GM18520 (cell line): ENCODE data around the gene SLC22A14.
"Not testable (repeated sequence)": the region's sequence is repeated elsewhere in the genome, so short reads cannot be mapped to it uniquely, and the experiment has no call there.

Experiments
- ATAC-seq: cut with Tn5 transposase; IDR thresholded peaks from one replicate; pipeline ENCODE4 v1.9.1; 2021; ENCODE audit not compliant: unreplicated experiment

SLC22A14 gene, protein sequence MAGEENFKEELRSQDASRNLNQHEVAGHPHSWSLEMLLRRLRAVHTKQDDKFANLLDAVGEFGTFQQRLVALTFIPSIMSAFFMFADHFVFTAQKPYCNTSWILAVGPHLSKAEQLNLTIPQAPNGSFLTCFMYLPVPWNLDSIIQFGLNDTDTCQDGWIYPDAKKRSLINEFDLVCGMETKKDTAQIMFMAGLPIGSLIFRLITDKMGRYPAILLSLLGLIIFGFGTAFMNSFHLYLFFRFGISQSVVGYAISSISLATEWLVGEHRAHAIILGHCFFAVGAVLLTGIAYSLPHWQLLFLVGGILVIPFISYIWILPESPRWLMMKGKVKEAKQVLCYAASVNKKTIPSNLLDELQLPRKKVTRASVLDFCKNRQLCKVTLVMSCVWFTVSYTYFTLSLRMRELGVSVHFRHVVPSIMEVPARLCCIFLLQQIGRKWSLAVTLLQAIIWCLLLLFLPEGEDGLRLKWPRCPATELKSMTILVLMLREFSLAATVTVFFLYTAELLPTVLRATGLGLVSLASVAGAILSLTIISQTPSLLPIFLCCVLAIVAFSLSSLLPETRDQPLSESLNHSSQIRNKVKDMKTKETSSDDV

DNA sequence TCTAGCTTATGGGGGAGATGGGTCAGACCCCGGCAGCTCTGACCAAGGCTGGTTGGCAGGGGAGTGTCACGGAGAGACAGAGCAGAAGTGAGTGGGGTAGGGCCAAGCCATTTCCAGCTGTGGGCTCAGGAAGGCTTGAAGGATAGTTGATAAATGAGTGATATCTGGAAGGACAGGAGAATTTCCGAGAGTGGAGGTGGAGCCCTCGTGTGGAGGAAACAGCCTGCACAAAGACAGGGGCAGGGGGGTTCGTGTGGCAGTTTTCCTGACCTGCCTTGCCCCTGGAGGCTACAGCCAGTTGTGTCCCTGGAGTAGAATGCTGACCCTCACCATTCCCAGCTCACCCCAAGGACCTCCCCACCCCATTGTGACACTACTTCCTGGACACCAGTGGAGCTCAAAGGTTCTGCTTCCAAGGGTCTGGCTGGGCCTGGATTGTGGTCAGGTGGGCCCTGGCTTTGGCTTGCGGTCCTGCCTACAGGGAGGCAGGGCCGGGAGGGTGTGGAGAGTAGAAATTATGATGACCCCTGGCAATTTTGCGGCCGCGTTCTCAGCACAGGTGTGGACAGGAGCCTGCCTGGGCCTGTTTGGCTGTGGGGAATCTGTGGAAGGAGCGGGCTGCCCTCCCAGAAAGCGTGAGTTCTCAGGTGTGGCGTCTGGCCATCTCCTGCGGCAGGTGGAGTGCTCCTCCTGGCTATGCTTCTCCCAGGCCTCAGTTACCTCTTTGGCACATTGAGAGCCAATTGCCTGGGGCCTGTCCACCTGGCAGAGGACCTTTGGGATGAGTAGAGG lies at the start of gene SLC22A14:
TSS of gene SLC22A14 (plus strand) at position 400 of the 792 bp plus-strand sequence. CDS start 23,733 bp downstream, outside the sequence.
- ATAC-seq, result no peak

DNA sequence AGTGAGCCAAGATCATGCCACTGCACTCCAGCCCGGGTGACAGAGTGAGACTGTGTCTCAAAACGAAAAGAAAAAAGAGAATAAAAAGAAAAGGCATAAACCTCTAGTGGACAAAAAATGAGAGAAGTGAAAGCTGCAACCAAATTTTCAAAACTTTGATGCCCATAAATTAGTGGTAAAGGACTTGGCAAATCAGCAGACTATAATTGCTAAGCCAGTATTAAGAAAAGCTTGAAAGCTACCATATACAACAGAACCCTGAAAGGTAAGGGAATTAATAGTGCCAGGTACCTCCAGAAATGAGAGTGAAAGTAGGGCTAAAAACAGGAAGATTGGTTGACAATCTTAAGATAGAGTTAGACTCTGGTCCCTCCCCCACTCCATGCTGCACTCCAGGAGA lies 49.4 kb upstream of the SLC22A14 start:
- ATAC-seq, result no peak

DNA sequence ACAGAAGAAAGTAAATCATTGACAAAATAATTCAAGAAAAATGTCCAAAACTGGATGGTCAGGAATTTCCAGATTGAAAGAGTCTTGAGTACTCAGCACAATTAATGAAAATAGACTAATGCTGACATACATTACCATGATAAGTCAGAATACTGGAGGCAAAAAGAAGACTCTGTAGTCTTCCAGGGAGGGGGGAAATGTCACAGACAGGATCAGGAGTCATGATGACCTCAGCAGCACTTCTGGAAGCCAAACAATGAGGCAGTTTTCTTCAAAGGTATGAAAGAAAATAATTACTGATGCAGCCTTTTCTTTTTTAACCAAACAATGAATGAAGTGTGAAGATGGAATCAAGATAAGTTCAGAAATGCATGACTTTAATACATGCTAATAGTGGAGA lies 46.6 kb upstream of the SLC22A14 start:
- ATAC-seq, result no peak

DNA sequence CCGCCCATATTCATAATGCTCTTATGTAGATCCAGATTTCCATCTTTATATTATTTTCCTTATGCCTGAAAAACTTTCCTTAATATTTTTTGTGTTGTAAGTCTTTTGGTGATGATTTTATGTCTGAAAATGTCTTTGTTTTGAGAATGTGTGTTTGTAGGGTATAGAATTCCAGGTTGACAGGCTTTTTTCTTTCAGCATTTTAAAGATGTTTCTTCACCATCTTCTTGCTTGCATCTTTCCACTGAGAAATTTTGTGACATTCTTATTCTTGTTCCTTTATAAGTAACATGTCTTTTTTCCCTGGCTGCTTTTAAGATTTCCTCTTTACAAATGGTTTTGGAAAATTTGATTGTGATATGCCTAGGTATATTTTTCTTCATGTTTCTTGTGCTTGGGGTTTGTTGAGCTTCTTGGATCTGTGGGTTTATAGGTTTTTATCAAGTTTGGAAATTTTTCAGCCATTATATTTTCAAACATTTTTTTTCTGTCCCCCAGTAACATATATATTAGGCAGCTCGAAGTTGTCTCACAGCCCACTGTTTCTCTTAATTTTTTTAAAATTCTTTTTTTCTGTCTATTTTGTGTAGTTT lies 43.6 kb upstream of the SLC22A14 start:
- ATAC-seq, result no peak

DNA sequence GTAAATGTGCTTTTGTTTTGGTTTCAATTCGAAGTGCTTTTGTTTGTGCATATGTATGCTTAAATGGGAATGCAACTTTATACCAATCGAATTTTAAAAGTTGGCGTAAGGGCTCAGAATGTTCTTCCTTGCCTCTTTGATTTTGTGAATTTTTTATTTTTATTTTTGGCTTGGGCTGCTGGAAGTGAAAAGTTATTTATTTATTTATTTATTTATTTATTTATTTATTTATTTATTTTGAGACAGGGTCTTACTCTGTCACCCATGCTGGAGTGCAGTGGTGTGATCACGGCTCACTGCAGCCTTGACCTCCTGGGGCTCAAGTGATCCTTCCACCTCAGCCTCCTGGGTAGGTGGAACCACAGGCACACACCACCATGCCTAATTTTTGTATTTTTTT lies 39.3 kb upstream of the SLC22A14 start:
- not testable (repeated sequence) for ATAC-seq

DNA sequence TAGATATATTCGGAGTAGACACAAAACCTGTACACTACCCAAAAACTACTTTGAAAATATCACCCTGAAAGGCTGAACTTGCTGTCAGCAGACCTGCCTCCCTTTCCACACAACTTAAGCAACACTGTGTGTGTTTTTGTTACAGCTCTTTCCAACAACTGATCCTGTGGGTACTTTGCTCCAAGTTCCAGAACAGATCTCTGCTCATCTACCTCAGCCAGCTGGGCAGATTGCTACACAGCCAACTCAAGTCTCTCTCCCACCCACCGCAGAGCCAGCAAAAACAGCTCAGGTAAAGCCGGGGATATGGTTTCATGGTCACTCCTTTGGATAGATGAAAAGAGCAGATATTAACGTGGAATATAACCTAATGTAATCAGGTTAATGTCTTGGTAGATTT lies 36.2 kb upstream of the SLC22A14 start:
- no peak for ATAC-seq

DNA sequence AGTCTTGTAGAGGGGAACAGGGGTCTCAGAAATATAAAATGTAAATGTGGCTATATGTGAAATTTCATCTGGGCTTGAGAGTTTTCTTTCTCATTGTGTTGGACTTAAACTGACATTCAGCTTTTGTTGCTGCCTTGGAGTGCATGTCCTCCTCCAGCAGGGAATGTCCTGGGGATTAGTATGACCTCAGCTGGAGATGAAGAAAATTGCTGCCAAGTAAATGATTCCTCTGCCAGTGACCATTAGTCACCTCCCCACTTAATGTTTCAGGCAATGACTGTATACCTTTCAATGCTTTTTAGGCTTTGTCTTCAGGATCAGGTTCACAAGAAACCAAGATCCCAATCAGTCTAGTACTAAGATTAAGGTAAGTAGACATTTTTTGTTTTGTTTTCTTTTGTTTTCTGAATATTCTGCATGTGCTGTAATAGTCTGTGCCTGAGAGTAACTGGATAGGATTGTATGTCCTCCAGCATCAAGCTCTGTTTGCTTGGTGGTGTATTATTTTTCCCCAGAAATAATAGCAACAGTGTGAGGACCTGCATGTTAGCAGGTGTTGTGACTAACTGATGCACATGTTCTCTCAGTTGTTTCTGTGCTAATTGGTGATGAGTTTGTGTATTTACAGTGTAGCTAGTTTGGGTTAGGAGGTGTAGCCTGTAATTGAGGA lies 34.6 kb upstream of the SLC22A14 start:
- ATAC-seq, result no peak

DNA sequence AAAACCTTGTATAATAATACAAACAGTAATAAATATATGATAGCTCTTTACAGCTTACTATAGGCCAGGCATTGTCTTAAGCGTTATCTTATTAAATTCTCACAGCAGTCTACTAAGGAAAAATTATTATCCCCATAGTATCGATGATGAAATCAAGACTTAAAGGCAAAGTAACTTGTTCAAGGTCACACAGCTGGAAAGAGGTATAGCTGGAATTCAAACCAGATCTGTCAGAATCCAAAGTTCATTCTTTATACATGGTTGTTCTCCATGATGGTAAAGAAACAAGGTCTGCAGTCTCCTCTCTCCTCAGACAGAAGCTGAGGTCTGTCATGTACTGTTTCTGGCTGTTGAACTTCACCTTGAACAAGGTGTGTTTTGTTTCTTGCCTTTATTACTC lies 31.9 kb upstream of the SLC22A14 start:
- ATAC-seq, result no peak

DNA sequence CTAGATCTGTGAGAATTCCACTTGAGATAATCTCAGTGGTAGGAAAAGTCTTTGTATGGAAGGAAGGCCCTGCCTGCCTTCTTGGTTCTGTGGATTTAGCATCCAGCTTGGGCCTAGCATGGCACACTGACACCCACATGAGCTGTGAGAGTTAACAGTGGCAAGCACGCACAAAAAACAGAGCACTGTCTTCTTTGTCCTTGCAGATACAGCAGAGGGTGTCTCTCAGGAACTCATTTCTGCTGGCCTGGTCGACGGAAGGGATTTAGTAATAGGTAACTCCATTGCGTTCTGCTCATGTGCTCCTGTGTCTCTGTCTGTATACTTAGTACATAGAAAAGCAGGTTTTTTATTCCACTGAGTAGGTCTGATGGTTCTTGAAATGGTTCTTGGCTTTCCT lies 30.9 kb upstream of the SLC22A14 start:
- ATAC-seq, result no peak

DNA sequence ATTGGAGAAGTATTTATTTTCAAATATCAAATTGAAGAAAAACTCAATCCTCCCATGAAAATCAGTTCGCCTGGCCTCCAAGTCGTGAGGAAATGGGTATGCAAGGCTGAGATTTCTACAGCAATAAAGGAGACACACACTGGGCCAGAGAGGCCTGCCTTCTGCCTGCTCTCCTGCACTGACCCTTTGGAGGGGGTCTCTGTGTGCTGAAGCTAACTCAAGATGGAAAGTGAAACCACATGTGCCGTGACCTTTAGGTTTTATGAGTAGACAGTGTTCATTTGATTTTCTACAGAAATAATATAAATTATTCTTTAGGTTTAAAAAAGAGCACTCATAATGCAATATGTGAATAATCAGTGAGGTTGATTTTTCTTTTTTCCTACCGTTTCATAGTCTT lies 28.4 kb upstream of the SLC22A14 start:
- no peak for ATAC-seq

DNA sequence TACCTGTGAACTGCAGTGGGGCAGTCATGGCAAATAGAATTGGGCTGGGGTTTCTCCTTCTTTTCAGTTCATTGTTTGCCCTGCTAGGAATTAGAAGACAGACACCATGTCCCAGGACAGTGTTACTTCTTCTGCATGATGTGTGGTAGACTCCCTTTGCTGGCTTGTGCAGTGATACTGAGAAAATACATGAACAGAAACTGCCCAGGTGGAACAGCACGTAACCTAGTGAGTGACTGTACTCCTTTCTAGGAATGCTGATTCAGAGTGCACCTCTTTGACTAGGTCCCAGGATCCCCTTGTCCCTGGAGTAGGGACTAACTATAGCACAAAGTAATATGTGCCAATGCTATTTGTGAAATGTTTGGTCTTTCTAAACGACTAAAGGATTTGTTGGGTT lies 27.2 kb upstream of the SLC22A14 start:
- ATAC-seq, result no peak

DNA sequence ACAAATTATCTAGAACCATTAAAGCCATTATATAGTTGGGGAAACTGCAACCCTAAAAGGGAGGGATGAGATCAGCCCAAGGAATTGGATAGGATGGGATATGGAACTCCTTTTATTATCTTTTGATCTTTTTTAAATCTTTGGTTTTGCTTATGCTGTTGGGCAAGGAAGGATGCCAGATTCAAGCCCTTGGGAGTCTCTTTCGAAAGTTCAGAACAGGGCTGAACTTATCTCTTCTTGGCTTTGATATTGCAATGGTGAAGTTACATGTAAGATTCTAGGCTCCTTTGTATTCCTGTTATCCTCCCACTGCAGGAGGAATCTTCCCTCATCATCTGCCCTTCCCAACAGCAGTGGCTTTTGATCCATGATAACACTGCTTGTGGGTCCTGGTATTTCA lies 26.5 kb upstream of the SLC22A14 start:
- no peak for ATAC-seq

DNA sequence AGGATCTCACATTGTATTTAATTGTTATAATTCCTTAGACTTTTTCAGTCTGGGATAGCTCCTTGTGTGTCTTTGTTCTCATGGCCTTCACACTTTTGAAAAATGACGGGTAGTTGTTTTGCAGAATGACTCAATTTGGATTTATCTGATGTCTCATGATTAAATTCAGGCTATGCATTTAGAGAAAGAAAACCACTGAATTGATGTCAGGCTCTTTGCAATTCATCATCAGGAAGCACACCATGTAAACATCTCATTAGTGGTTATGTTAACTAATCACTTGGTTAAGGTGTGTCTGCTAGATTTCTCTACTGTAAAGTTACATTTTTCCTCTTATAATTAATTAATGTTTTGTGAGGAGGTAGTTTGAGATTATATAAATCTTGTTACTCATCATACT lies 24.5 kb upstream of the SLC22A14 start:
- ATAC-seq, result no peak

DNA sequence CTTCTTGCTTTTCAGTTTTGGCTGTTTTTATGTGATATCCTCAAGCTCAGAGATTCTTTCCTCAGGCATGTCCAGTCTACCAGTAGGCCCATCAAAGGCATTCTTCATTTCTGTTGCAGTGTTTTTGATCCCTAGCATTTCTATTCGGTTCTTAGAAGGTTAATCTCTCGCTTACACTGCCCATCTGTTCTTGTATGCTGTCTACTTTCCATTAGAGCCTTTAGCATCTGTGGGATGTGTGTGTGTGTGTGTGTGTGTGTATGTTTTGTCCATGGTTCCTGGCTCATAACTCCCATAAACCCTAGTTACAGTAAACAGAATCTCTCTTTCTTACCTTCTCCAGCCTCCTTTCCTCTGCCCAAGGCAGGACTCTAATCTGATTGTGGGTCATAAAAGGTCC lies 21.6 kb upstream of the SLC22A14 start:
- no peak for ATAC-seq

DNA sequence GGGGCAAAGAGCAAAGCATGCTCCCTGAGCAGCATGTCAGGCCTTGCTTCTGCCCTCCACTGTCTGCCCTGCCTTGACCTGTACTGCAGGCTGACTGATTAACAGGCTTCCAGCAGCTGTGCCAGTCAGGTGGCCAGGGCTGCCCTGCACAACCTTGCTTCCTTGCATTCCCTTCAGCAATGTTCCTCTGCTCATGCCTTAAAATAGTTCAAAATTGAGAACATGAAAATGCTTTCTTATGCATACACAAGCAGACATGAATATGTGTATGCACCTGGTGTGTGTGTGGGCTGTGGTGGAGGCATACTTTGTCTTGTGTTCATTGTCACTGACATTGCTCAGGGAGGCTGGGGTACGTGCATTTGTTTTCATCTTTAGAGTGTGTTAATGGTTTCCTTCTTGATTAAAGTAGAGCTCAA lies 17.7 kb upstream of the SLC22A14 start:
- no peak for ATAC-seq

DNA sequence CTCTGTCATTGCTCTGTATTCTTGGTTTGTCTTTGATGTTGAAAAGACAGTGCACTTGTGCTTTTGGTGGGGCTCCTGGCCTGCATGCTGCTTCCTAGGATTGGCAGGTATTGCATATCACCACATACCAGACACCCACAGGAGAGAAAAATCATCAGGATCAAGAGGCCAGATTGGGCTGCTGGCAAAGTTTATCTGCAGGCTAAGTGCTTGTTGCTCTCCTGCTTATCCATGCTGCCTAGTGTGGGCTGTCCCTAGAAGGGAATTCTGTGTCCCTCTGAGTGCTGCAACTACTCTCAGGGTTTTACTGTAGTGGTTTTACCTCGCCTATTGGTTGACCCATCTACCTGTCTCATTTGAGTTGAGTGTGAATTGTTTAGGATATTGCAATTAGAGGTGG lies 17.3 kb upstream of the SLC22A14 start:
- ATAC-seq, result no peak

DNA sequence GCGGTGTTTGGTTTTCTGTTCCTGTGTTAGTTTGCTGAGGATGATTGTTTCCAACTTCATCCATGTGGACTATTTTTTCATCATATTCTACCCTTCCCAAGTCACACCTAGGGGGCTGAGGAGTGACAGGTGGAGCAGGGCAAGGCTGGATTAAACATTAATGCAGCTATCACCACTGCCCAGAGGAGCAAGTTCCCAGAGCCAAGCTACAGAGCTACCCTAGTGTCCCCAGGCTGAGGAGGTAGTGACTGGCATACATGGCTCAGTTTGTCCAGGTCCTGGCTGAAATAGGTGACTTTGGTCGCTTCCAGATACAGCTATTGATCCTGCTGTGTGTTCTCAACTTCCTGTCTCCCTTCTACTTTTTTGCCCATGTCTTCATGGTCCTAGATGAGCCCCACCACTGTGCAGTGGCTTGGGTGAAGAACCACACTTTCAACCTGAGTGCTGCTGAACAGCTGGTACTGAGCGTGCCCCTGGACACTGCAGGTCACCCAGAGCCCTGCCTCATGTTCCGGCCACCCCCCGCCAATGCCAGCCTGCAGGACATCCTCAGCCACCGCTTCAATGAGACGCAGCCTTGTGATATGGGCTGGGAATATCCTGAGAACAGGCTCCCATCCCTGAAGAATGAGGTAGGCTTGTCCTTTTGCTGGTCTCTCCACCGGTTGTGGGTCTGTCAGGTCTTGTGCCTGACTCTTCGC lies 16.3 kb upstream of the SLC22A14 start, which contains the start of gene SLC22A13:
TSS of gene SLC22A13 (plus strand) at position 209 of the 704 bp plus-strand sequence. CDS start at position 258, 49 bp downstream.
- ATAC-seq, result no peak

DNA sequence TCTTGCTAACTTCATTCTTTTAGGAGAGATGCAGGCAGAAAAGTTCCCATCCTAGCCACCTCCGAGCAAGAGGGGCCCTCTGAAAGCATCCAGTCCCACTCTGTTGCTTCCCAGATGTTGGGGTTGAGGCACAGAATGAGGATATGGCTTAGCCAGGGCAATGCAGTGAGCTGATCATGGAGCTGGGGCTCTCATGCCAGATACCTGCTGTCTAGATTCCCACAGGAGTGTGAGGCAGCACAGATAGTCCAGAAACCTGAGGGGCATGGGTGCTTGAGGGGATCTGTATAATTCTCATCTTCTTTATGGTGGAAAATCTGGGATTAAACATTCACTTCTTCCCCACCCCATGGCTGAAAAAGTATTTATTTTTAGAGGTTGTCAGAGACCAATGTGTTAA lies 15.3 kb upstream of the SLC22A14 start:
- no peak for ATAC-seq

DNA sequence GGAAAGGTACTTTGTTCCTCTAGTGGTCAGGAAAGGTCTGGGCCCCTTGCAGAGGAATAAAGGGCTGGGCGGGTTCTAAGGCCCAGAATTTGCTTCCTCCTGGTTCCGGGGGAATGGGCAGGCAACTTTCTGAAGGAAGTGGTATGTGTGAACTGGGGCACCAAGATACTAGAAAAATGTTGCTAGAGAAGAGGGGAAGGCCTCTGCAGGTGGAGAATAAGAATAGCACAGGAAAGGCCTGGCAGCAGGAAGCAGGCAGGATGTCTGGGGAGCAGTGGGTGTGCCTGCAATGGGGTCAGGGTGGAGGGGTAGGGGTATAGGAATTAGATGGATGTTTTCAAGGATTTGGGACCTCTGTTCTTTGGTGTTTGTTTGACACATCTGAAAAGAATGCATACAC lies 14.4 kb upstream of the SLC22A14 start:
- ATAC-seq, result no peak

DNA sequence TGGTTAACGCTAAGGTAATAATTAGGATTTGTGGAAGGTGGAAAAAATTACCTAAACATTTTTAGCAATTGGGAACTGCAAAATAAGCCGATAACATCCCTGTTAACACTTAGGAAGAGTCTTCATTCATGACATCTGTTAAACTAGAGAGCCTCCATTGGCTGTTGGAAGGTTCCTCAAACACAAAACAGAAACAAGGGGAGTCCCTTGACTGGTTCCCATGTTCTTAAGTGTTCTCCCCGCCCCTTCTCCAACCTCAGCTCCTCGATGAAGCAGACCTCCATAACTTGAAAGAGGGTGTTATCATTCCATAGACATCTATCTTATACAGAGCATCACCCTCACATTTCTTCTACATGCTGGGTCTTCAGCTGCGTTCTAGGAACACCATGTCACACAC lies 14.0 kb upstream of the SLC22A14 start:
- no peak for ATAC-seq
